DMS53 (cell line): ENCODE results near the gene PDLIM7.

Experiments used
- DNase-seq: peaks from one replicate; lab custom pipeline; 2025; lab: John Stamatoyannopoulos, UW

PDLIM7 gene

GRCh38 chr5:177507596-177508220 is 10.3 kb upstream of the PDLIM7 start:
- no peak for DNase-seq

DNA sequence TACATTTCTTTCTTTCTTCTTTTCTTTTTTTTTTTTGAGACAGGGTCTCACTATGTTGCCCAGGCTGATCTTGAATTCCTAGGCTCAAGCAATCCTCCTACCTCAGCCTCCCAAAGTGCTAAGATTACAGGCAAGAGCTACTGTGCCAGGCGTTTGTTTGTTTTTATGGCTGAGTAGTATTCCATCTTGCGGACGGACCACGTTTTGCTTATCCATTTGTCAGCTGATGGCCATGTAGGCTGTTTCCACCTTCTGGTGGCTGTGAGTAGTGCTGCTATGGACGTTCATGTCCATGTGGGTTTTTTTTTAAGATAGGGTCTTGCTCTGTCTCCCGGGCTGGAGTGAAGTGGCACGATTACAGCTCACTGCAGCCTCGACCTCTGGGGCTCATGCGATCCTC is 9.8 kb upstream of the PDLIM7 start:
- DNase-seq: peak; percentile 66

- no peak for DNase-seq
Measured at GRCh38 chr5:177505075-177505474, 7.7 kb upstream of the PDLIM7 start.

DNA sequence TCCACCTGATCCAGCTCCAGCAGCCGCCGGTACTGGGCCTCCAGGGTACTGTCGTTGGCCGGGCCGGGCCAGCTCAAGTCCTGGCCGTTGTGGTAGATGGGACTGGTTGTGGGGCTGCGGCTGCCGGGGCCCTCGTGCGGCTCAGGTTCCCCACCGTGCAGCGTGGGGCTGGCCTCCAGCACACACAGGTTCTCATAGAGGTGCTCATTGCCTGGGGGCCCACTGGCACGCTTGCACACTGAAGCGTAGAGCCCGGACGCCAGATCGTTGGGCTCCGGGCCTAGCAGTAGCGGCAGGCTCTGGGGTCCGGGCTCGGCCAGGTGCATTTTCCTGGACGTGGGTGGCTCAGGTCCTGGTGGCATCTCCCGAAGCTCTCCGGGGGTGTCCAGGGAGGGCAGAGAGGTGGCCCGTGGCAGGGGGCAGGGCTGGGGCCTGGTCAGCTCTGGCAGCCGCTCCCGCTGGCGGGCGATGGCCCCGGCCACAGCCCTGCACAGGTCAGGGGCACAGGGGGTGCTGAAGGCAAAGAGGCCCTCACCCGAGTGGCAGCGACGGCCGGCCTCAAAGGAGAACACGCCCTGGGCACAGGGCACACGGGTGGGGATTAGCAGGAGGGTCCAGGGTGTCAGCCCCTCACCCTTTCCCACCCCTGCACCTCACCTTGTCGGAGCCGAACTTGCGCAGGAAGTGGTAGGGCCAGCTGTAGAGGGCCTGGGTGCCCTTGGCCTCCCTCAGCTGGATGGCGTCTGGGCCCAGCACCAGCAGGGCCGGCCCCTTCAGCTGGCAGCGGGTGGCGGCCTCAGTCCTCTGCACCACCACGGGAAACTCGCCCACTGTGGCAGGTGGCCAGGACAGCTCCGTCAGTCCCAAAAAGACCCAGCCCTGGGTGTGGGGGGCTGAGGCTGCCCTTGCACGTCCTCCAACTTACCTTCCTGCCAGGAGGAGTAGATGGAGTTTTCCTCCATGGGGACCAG is 7.0 kb upstream of the PDLIM7 start:
- no peak for DNase-seq

- DNase-seq: no peak
Measured at GRCh38 chr5:177503351-177504085, 6.1 kb upstream of the PDLIM7 start.

DNA sequence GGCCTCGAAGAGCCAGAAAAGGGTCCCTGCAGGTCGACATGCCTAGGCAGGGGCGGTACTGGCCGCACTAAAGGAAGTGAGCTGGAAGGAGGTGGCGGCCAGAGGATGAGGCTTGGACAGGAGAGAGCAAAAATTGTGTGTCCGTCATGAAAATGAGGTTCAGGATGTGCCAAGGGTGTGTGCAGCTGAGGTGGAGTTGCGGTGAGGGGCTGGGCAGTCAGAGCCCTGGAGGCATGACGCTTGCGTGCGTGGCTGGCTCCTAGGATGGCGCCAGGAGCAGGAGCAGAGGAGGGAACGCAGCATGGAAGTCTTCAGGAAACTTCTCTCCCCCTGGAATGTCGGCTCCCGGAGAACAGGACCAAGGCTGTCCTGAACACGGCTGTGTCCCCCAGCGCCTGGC is 5.5 kb upstream of the PDLIM7 start:
- no peak for DNase-seq

DNA sequence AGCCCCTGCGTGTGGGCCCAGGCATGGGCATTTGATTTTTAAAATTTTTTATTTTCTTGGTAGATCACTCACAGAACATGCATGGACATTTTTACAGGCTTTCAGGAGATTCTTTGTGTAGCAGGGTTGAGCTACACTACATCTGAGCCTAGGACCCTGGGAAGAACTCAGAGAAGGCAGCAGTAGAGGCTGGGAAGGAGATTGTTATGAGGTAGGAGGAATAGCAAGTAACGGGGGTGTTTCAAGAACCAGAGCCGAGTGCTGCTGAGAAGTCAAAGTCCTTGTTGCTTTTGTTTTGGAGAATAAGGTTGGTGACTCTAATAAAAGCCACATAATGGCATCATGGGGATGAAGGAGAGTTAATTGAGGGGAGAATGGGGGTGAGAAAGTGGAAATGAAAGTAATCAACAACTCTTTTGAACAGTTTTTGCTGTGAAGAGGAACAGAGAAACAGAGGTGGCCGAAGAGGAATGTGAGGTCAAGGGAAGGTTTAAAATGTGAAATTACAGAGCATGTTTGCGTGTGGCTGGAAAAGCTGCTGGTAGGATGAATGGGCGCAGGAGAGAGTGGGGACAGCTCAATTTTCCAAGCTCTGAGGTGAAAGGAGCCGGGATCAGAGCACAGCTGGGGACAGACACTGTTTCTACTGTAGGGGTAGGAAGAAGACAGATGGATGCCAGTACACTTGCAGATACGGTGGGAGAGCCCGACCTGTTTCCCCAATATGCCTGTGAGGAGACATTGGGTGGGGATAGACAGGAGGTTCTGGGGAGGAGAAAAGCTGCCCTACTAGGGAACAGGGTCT is 4.7 kb upstream of the PDLIM7 start:
- DNase-seq: no peak

- peak; percentile 92 for DNase-seq
Measured at GRCh38 chr5:177500685-177501522, 3.5 kb upstream of the PDLIM7 start.

- DNase-seq: no peak
Measured at GRCh38 chr5:177499842-177500241, 2.4 kb upstream of the PDLIM7 start.

DNA sequence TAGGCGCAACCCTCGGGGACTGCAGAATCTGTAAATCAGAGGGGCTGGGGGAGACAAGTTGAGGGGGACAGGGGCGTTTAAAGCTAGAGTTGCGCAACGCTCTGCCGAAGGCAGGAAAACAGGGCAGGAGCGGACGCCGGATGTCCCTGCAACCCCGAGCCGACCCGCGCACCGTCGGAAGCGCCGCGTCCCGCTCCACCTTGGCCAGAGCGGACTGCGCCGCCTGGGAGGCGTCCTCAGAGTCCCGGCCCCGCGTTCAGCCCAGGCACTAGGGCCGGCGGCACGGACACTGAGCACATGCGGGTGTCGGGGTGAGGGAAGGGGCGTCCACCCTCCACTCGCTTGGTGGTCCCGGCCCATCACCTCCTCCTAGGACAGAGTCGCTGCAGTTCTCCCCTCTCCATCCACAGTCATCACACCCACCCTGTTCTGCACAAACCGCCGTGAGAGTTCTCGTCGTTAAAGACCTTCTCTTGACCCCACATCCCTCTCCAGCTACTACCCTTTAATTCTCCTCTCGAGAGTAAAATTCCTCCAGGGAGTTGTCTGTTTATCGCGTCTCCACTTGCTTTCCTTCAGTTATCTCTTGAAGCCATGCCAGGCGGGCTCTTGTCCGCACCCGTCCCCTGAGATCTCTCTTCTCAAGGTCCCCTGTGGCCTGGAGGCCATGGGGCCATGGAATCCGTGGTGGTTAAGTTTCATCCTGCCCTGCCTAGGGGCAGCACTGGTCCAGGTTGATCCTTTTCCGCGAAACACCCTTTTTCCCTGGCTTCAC is 796 bp upstream of the PDLIM7 start:
- DNase-seq: peak; percentile 84

DNA sequence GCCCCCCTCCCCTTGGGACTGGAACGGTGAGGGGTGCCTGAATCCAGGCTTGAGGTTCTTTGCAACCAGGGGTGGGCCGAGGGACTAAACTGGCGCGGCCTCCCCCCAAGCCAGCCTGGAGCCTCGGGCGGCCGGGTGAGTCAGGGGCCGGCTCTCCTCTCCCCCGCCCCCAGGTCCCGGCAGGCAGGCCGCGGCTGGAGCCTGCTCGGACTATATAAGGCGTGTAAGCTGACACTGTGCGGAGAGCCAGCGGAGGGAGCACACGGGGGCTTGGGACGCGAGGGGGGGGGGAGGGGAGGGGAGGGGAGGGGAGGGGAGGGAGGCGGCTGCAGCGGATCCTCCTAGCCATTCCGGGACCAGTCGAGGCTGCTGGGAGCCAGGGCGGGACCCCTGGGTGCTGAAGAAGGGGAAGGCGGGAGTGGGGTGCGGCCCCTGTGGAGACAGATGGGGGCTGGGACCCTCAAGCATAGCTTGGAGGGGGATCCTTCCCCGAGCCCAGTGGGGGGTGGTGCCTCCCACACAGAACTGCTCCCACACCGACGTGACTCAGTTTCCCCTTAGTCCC is 595 bp downstream of the PDLIM7 start:
- peak; percentile 84 for DNase-seq

- peak; percentile 75 for DNase-seq
Measured at GRCh38 chr5:177496070-177496726, 1.2 kb downstream of the PDLIM7 start.

- no peak for DNase-seq
Measured at GRCh38 chr5:177495243-177496060, 2.0 kb downstream of the PDLIM7 start.

GRCh38 chr5:177494346-177495195 is 2.8 kb downstream of the PDLIM7 start:
- no peak for DNase-seq

GRCh38 chr5:177493795-177494345 is 3.5 kb downstream of the PDLIM7 start:
- DNase-seq: no peak

DNA sequence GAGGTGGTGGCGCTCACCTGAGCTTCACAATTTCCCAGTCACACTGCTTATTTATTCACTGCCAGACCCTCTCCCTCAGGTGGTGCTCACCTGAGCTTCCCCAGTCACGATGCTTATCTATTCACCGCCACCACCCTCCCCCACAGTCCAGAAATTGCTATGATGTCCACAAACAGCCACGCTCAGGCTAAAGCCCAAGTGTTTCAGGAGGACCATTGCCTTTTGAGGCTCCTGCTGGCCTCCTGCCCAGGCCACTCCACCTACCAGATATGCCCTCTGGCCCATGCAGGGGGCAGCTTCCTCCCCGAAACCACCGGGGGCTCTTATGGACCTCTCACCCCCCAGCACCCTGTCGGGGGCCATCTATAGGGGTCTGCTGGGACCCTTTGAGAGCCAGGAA is 4.6 kb downstream of the PDLIM7 start:
- no peak for DNase-seq
